Endothelial cell of umbilical vein (primary cell): ENCODE measurements around the gene MIA2. TPM values are rescaled to one million over a fixed set of nuclear protein-coding genes. Genes with fewer than 3 reads are reported as not detected.

ENCODE experiments used
- BruUV-seq: library from RNA; stranded (reverse); fragments of 400-500 nt; replicated peaks from 2 replicates; lab custom pipeline; 2021; lab: Mats Ljungman, UMichigan
- CTCF ChIA-PET: fragments of 300-600, 350-600 bp; sonication (Branson Sonifier 250); formaldehyde crosslinking; loops from one replicate; lab custom pipeline; 2021; ENCODE audit warnings: antibody characterized with exemption, inconsistent platforms; lab: Charles Lee
- POLR2A ChIA-PET: fragments of 300-600, 350-600 bp; sonication (Branson Sonifier 250); formaldehyde crosslinking; loops from one replicate; lab custom pipeline; 2021; ENCODE audit warnings: antibody characterized with exemption, inconsistent platforms; lab: Charles Lee
- DNase-seq: peaks from one replicate; pipeline ENCODE4 v3.0.0-alpha.2; 2011; ENCODE audit warnings: low read depth, low spot score
- FAIRE-seq: peaks from 2 replicates; lab custom pipeline; 2011; peaks lifted over from hg19 to GRCh38; lab: Jason Lieb, UNC
- H2AFZ ChIP-seq: 2 replicates; pipeline ENCODE4 v1.6.0; 2012; ENCODE audit warnings: low read depth, low read length, control low read depth, inconsistent platforms
- H3K27ac ChIP-seq: 2 replicates; pipeline ENCODE4 v1.5.1; 2011; ENCODE audit warnings: low read depth, mild to moderate bottlenecking, control low read depth, low read length, moderate library complexity; ENCODE audit not compliant: insufficient read depth
- H3K27me3 ChIP-seq, 2 experiments: 2 replicates each; pipeline versions ENCODE4 v1.6.0 to v1.6.1; 2011; ENCODE audit warnings: low read length in 2 of 2, mixed read lengths in 1 of 2; ENCODE audit not compliant: control insufficient read depth in 2 of 2, insufficient read depth in 2 of 2
- H3K36me3 ChIP-seq, 2 experiments: 2 replicates in 1 of 2; 3 replicates in 1 of 2; pipeline ENCODE4 v1.5.1; 2011; ENCODE audit warnings: low read length in 2 of 2, mild to moderate bottlenecking in 1 of 2, moderate library complexity in 1 of 2; ENCODE audit not compliant: control insufficient read depth in 2 of 2, insufficient read depth in 2 of 2; ENCODE audit errors: extremely low read depth in 1 of 2
- H3K4me1 ChIP-seq: 3 replicates; pipeline ENCODE4 v1.5.1; 2011; ENCODE audit warnings: mild to moderate bottlenecking, low read length; ENCODE audit not compliant: control insufficient read depth, insufficient read depth; ENCODE audit errors: extremely low read depth
- H3K4me2 ChIP-seq: 2 replicates; pipeline ENCODE4 v1.6.1; 2011; ENCODE audit warnings: low read length, control low read depth, mixed read lengths; ENCODE audit not compliant: insufficient read depth
- H3K4me3 ChIP-seq, 3 experiments: fragments of 200-600 bp in 1 of 3; sonication (generic), shearing (Covaris generic) in 1 of 3; replicated peaks in 1 of 3; 2 replicates each; pipeline ENCODE4 v1.5.1; 2011 to 2016; ENCODE audit warnings: control low read depth in 3 of 3, low read length in 3 of 3, mild to moderate bottlenecking in 2 of 3, inconsistent platforms in 1 of 3, low read depth in 1 of 3, moderate library complexity in 1 of 3; ENCODE audit not compliant: insufficient read depth in 1 of 3
- H3K79me2 ChIP-seq: 2 replicates; pipeline ENCODE4 v1.6.0; 2012; ENCODE audit warnings: low read length, inconsistent platforms; ENCODE audit not compliant: control insufficient read depth, insufficient read depth
- H3K9ac ChIP-seq: replicated peaks from 2 replicates; pipeline ENCODE3; 2011; ENCODE audit warnings: low read length, control low read depth; ENCODE audit not compliant: insufficient read depth; ENCODE audit errors: extremely low read depth
- H3K9me1 ChIP-seq: replicated peaks from 3 replicates; pipeline ENCODE4 v1.6.0; 2011; ENCODE audit warnings: mild to moderate bottlenecking, low read length; ENCODE audit not compliant: control insufficient read depth, insufficient read depth; ENCODE audit errors: extremely low read depth
- H3K9me3 ChIP-seq: replicated peaks from 2 replicates; pipeline ENCODE4 v1.5.1; 2012; ENCODE audit warnings: low read length, inconsistent platforms; ENCODE audit not compliant: control insufficient read depth, insufficient read depth
- H4K20me1 ChIP-seq: replicated peaks from 2 replicates; pipeline ENCODE3; 2011; ENCODE audit warnings: mild to moderate bottlenecking, low read length; ENCODE audit not compliant: control insufficient read depth, insufficient read depth; ENCODE audit errors: extremely low read depth
- POLR2A ChIP-seq: IDR thresholded peaks from 2 replicates; pipeline ENCODE4 v1.6.1; 2012; ENCODE audit warnings: low read depth, mild to moderate bottlenecking, control low read depth, low read length
- dilution Hi-C: fragments of 300-500 bp; cut with MboI; formaldehyde crosslinking; loops from one replicate; pipeline ENCODE4 v1.15.0; 2019; ENCODE audit warnings: low sequenced_read_pairs; ENCODE audit not compliant: extremely low pct_ligation_motif_present
- intact Hi-C: fragments of 100-400 bp; cut with micrococcal nuclease; formaldehyde crosslinking; loops from one replicate; pipeline ENCODE4 v1.10.0; 2022
- polyA plus RNA-seq, 4 experiments: library from polyadenylated mRNA; depleted of rRNA in 3 of 4; stranded (reverse) in 3 of 4; unstranded in 1 of 4; fragments of >200 nt; gene quantifications; 2 replicates each; pipeline versions ENCODE4 v1.2.1 to v1.2.3, GENCODE V29; 2011 to 2012; ENCODE audit warnings: missing spikeins in 1 of 4
- total RNA-seq: library from RNA; stranded (reverse); gene quantifications from 2 replicates; pipeline ENCODE4 v1.2.3, GENCODE V29; 2021
- TF ChIP-seq, protein P1 (sequence below), 2 donors: IDR thresholded peaks; 1 replicate in 1 of 2; 2 replicates in 1 of 2; pipeline ENCODE4 v1.5.1; 2011; ENCODE audit warnings: low read length in 2 of 2, mild to moderate bottlenecking in 2 of 2, moderate library complexity in 2 of 2, control low read depth in 1 of 2, inconsistent platforms in 1 of 2, low read depth in 1 of 2; ENCODE audit not compliant: insufficient read depth in 1 of 2; ENCODE audit errors: extremely low read depth in 1 of 2

The MIA2 gene
- total and polyA plus RNA-seq, 2 donors (not counting 3 experiments of a cell fraction or from before 2014, with no cell fraction given): 9.4 to 14.9 TPM

DNA sequence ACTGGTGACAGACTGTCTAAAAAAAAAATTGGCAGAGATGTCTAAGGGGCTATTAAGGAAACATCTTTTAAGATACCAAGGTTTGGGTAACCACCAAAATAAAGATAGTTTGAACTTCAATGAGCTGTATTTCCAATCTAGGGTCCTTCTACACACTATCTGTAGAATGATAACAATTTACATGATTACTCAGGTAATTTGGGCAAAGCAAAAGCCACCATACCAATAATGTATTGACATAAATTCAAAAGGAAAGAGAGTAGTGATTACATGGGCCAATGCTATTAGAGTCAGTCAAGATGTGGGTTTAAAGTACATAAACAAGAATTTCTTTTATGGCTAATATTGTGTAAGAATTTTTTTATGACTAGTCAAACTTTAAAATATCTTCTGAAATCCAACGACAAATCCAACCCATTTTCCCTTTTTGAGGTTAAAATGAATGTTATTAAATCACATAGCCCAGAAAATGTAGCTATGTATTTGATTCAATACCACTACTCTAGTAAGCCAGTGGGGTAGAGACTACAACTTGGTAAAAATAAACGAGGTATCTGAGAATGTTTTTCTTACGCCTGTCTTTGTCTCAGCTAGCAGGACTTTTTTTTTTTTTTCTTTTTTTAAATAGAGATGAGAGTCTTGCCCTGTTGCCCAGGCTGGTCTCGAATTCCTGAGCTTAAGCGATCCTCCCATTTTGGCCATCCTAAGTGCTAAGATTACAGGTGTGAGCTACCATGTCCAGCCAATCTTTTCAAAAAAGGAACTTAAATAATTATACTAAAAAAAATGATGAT, 48.3 kb upstream of the MIA2 start:
- no peak overlapping the region for H3K4me3 ChIP-seq
- no peak overlapping the region for H2AFZ ChIP-seq
- TF ChIP-seq, protein P1, sequence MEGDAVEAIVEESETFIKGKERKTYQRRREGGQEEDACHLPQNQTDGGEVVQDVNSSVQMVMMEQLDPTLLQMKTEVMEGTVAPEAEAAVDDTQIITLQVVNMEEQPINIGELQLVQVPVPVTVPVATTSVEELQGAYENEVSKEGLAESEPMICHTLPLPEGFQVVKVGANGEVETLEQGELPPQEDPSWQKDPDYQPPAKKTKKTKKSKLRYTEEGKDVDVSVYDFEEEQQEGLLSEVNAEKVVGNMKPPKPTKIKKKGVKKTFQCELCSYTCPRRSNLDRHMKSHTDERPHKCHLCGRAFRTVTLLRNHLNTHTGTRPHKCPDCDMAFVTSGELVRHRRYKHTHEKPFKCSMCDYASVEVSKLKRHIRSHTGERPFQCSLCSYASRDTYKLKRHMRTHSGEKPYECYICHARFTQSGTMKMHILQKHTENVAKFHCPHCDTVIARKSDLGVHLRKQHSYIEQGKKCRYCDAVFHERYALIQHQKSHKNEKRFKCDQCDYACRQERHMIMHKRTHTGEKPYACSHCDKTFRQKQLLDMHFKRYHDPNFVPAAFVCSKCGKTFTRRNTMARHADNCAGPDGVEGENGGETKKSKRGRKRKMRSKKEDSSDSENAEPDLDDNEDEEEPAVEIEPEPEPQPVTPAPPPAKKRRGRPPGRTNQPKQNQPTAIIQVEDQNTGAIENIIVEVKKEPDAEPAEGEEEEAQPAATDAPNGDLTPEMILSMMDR (IDR thresholded peaks at IDR 0.05; ENCODE audit: extremely low read depth in 1 of 2, insufficient read depth in 1 of 2, low read depth in 1 of 2, low read length in 2 of 2): no peak
- TF ChIP-seq POLR2A: peak; percentile 25
- intact Hi-C loops (no loop called here), dilution Hi-C loops (no loop called here)
- no peak overlapping the region for H3K9ac ChIP-seq
- BruUV-seq: no TSS peak
- DNase-seq: no peak
- H3K79me2 ChIP-seq: peaks cover 9% of the 10 kb centered on the region
- peaks cover 10% of the 10 kb centered on the region for H3K4me1 ChIP-seq
- no peaks in the 10 kb centered on the region for H4K20me1 ChIP-seq
- H3K4me2 ChIP-seq: no peak overlapping the region
- no peaks in the 10 kb centered on the region for H3K27me3 ChIP-seq
- ChIA-PET POLR2A (interaction anchor here (0.6 to 1.2 kb wide), 5 partner anchors 10 to 71 kb away, joined by 3 to 5 read pairs (median 3); partner anchors contain the start of genes GEMIN2, PNN and TRAPPC6B), CTCF (interaction anchor here (1.0 to 1.2 kb wide), 5 partner anchors 18 to 241 kb away, joined by 3 read pairs; no protein-coding TSS in a partner anchor)
- H3K36me3 ChIP-seq: peaks cover 15 to 30% of the 10 kb centered on the region in 2 experiments
- no peaks in the 10 kb centered on the region for H3K9me3 ChIP-seq
- H3K9me1 ChIP-seq: no peaks in the 10 kb centered on the region
- no peak for FAIRE-seq
- H3K27ac ChIP-seq: no peak overlapping the region

DNA sequence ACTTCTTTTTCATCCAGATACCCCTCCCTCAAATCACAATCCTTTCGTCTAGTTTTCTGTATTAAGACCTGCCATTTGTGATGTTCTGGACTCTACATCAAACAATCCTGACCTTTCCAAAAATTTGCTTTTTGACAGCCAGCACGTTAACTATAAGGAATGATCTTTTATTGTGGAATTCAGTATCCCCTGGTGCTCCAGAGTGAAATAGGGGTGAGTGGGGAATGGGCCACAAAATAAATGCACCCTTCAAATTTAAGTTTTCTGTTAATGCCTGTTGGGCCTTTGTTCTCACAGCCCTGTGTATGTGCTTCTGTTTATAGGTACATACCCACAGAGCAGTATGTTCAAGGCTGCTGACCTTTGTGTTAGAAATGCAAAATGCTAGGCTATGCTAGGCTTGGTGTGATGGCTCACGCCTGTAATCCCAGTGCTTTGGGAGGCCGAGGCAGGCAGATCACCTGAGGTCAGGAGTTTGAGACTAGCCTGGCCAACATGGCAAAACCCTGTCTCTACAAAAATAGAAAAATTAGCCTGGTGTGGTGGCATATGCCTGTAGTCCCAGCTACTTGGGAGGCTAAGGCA, 46.7 kb upstream of the MIA2 start:
- TF ChIP-seq, protein P1 (IDR thresholded peaks at IDR 0.05; ENCODE audit: extremely low read depth in 1 of 2, insufficient read depth in 1 of 2, low read depth in 1 of 2, low read length in 2 of 2): no peak
- DNase-seq (no peak), FAIRE-seq (no peak)
- ChIA-PET CTCF (no interaction called here), POLR2A (no interaction called here)
- no peak overlapping the region for H3K4me3 ChIP-seq
- no peaks in the 10 kb centered on the region for H3K27me3 ChIP-seq
- peaks cover 2% of the 10 kb centered on the region for H3K4me1 ChIP-seq
- dilution Hi-C loops (no loop called here), intact Hi-C loops (no loop called here)
- H3K36me3 ChIP-seq: peaks cover 7 to 16% of the 10 kb centered on the region in 2 experiments
- no peaks in the 10 kb centered on the region for H3K9me3 ChIP-seq
- no peak overlapping the region for H3K4me2 ChIP-seq
- H3K79me2 ChIP-seq: peaks cover 2% of the 10 kb centered on the region
- H2AFZ ChIP-seq: no peak overlapping the region
- BruUV-seq: no TSS peak
- H3K27ac ChIP-seq: no peak overlapping the region
- H3K9me1 ChIP-seq: no peaks in the 10 kb centered on the region
- H3K9ac ChIP-seq: no peak overlapping the region
- no peaks in the 10 kb centered on the region for H4K20me1 ChIP-seq
